Stimulated activated CD4-positive, alpha-beta T cell treated with anti-CD3 and anti-CD28 coated beads, Interleukin-4, amount 100 ng/mL, for 48 hours (primary cell): ENCODE data around the gene MCHR2.

Source experiments
- DNase-seq, 2 donors: peaks; one replicate each; pipeline ENCODE4 v3.0.0-alpha.2; 2020; ENCODE audit warnings: low read depth in 2 of 2

MCHR2 gene

GRCh38 chr6:99905209-99906106 is 88.6 kb downstream of the MCHR2 start:
- DNase-seq, result no peak

- DNase-seq, result no peak
Measured at GRCh38 chr6:99901596-99902384, 92.2 kb downstream of the MCHR2 start.

- no peak for DNase-seq
Measured at GRCh38 chr6:99894815-99895214, 99.2 kb downstream of the MCHR2 start.

DNA sequence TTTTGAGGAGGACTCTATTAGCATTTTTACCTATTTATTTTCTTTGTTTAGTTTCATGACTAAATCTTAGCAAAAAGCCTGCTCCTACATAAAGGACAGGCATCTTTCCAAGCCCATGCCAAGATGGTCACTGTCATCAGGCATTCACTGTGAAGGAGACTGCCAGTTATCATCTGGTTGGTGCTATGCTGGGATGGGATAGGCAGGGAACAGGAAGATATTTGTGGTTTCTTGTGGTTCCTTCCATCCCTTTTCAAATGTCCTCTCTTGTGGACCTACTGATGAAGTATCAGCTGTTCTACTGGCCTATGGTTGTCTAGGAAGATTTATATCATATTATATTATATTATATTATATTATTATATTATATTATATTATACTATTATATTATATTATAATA is 107.0 kb downstream of the MCHR2 start:
- DNase-seq, result no peak

DNA sequence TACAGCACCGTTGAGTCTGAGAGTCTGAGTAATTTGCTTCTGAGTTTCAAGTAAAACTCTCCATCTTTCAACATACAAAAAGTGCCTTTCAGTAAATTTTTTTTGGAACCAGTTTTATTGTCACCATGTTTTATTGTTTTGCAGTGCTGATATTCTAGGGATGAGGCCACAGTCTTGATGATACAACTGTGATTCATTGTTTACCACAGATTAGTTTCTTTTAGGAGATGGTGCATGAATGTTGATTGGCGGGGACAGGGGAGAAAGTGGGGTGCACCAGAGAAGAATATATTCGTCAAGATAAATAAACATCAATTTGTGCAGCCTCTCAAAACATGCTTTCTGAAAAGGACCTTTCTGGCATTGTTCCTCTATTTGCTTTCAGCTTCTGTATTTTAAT is 109.0 kb downstream of the MCHR2 start:
- DNase-seq, result no peak

DNA sequence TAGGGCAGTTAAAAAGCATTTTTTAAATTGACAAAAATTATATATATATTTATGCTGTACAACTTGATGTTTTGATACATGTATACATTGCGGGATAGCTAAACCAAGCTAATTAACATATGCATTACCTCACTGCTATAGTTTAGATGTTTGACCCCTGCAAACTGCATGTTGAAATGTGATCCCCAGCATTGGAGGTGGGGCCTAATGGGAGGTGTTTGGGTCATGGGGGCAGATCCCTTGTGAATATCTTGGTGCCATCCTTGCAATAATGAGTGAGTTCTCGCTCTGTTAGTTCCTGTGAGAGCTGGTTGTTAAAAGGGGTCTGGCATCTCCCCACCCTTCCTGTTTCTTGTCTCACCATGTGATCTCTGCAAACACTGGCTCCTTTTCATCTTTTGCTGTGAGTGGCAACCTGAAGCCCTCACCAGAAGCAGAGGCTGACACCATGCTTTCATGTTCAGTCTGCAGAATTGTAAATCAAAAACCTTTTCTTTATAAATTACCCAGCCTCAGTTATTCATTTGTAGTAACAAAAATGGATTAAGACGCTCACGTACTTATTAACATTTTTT is 111.8 kb downstream of the MCHR2 start:
- DNase-seq, result no peak

GRCh38 chr6:99879431-99879830 is 114.6 kb downstream of the MCHR2 start:
- DNase-seq, result no peak

DNA sequence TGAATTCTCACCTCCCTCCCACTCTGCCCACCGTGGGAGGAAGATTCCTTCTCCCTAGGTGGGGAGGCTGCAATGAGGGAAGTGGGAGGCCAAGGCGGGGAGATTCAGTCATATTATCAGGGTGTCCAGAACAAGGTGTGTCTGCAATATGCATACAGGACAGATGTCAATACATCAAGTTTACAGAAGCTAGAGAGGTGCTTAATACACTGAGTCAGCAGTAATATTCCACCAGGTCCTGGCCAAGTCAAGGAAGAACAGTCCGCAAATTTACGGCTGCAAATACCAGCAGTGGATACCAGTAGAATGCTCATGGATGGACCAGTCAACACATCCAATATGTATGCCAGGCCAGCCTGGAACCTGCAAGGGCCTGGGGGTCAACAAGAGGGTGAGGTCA is 119.0 kb downstream of the MCHR2 start:
- no peak for DNase-seq

GRCh38 chr6:99873084-99873483 is 120.9 kb downstream of the MCHR2 start:
- DNase-seq, result no peak

- no peak for DNase-seq
Measured at GRCh38 chr6:99871641-99872040, 122.4 kb downstream of the MCHR2 start.
